H4 (cell line): Measurements from ENCODE around the gene PEPD. TPM values are rescaled to one million over a fixed set of nuclear protein-coding genes. Genes with fewer than 3 reads are reported as not detected.

Experiments used
- DNase-seq: peaks from one replicate; pipeline ENCODE4 v3.0.0-alpha.2; 2015; ENCODE audit warnings: low spot score
- total RNA-seq: library from RNA; depleted of rRNA; stranded (reverse); fragments of >200 nt; shearing (Covaris generic); gene quantifications from 2 replicates; pipeline ENCODE4 v1.2.3, GENCODE V29; 2014

PEPD gene
- total RNA-seq, 1 experiment from 2014 or later = 62.7 TPM

GRCh38 chr19:33396701-33397535 is 124.7 kb downstream of the PEPD start:
- no peak for DNase-seq

GRCh38 chr19:33395561-33396550 is 125.7 kb downstream of the PEPD start:
- no peak for DNase-seq

GRCh38 chr19:33394723-33395560 is 126.6 kb downstream of the PEPD start:
- no peak for DNase-seq

DNA sequence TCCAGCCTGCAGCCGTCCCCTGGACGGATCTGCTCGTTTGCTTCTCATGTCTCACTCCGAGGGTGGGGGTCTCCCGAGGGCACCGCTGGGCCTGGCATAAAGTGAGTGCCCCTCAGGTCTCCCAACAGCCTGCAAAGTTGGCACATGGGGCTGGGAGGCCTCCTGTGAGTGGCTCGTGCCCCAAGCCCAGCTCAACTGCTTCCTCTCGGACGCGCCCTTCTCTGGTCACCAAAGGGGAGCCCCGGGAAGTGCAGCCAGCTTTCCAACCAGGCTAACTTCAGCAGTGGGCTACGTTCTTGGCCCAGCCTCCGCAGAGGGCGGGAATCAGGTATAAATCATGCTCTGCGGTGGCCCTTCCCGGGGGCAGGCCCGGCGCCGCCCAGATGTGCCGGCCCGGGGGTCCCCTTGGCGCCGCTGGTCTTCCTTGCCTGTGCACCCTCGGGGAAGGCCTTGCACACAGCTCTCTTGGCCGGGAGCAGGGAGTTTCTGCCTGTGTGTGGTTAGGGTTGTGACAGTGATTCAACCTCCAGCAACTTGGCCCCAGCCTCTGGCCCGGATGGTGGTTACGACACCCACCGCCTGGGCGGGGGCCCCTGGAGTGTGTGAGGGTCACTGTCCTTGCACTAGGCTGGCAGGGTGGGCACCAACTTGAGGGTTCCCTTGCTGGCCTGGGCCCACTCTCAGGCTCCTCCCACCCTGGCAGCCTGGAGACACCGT is 127.4 kb downstream of the PEPD start:
- peak; percentile 54 for DNase-seq

GRCh38 chr19:33393286-33394005 is 128.1 kb downstream of the PEPD start:
- DNase-seq = no peak

GRCh38 chr19:33392341-33393285 is 129.0 kb downstream of the PEPD start:
- DNase-seq = no peak

DNA sequence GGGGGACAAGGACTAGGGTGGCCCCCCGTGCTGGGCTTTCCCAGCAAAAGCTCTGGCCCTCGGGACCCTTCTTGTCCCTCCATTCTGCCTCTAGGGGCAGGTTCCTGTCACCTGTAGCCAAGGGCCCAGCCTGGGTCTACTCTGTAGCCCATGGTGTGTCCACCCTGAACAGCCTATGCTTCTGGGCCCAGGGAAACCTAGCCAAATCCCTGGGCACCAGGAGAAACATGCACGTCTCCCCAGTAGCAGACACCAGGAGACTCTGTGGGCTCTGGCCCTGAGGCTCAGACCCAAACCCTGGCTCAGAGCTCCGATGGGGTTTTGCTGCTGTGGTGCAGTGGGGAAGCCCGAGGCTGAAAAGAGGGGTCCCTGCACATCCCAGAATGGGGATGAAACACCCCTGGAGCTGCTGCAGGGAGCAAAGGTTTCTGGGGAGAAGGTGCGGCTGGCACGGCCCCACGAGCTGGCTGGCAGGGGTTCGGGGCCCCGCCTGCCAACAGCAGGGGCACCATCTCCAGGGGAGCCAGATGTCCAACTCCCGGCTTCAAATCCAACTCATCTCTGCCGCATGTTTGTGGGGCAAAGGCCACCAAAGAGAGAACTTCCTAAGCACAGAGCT is 129.9 kb downstream of the PEPD start:
- no peak for DNase-seq

- DNase-seq = no peak
Observed at GRCh38 chr19:33390908-33391630, 130.5 kb downstream of the PEPD start.

DNA sequence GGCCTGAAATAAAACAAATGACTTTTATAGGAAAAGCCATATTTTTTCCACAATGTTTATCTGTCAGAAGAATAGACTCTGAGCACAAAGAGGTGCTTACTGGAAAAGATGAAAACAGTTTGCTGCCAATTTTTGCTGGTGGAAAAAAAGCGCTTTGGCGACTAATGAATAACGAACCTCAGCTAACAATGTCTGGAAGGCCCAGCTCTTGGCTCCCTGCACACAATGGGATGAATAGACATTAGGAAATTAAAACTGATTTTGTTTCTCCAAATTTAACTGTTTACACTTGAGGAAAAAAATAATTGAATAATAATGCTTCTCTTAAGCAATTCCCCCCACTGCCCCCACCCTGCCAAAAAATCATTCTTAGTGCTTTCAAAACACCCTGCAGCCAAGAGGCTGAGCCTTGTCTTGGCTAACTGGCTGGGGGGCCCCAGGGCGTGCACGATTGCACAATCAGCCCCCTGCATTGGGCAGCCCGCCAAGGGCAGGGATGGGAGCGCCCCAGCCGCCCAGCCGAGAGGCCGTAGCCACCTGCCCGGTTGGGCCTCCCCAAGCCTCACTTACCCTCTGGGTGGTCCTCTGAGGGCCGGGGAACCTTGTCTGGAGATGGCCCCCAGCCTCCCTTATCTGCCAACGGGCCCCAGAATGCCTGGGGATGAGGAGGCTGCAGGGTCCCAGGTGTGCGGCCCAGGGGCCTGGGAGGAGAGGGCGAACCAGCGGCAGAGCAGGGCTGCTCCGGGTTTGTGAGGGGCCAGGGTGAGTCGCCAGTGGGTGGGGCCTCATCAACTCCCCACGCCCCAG is 131.3 kb downstream of the PEPD start:
- DNase-seq = no peak

GRCh38 chr19:33389421-33390100 is 132.0 kb downstream of the PEPD start:
- DNase-seq = no peak

GRCh38 chr19:33388725-33389420 is 132.7 kb downstream of the PEPD start:
- no peak for DNase-seq

DNA sequence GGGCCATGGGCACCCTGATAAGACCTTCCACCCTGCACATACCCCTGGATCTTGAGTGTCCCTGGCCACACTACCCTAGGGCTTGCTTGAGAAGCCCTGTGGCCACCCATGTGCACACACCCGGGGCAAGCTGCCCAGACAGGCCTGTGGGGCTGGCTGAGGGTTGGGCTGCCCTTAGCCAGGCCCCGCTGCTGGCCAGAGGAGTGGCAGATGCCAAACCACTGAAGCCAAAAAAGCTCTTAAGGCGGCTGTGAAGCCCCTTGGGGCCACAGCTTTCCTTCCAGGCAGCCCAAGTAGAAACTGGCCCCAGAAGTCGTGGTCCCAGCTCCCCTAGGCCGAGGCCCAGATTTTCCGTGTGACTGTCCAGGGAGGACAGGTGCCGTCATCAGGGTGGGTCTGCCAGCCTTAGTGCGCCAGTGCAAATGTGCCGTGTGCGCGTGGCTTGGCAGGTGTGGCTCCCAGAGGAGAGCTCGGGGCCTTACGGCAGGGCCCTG is 133.3 kb downstream of the PEPD start:
- DNase-seq = no peak

- no peak for DNase-seq
Observed at GRCh38 chr19:33387351-33388230, 134.0 kb downstream of the PEPD start.

GRCh38 chr19:33386361-33386858 is 135.2 kb downstream of the PEPD start:
- no peak for DNase-seq

- DNase-seq = no peak
Observed at GRCh38 chr19:33385956-33386355, 135.6 kb downstream of the PEPD start.
